IMR-90 (cell line): ENCODE data around the gene CLDN6. TPM values are rescaled to one million over a fixed set of nuclear protein-coding genes. Genes with fewer than 3 reads are reported as not detected.

ENCODE experiments used
- ATAC-seq: fragments of 200-7000 bp; cut with Tn5 transposase; 2 replicates; pipeline ENCODE4 v1.9.1; 2020; ENCODE audit warnings: low read depth, mild to moderate bottlenecking, moderate library complexity
- BruUV-seq: library from RNA; stranded (reverse); fragments of 400-500 nt; replicated peaks from 2 replicates; lab custom pipeline; 2021; lab: Mats Ljungman, UMichigan
- CTCF ChIA-PET: fragments of 300-600 bp; formaldehyde crosslinking; extraction: SDS; loops from one replicate; lab custom pipeline; 2021; ENCODE audit warnings: antibody characterized with exemption; lab: Yijun Ruan, JAX
- POLR2A ChIA-PET: fragments of 300-600 bp; sonication (Branson Sonifier 250); formaldehyde crosslinking; loops from one replicate; lab custom pipeline; 2022; ENCODE audit warnings: antibody characterized with exemption; ENCODE audit not compliant: unreplicated experiment; lab: Charles Lee
- DNase-seq: peaks from one replicate; pipeline ENCODE4 v3.0.0; 2013
- H2AFZ ChIP-seq: replicated peaks from 2 replicates; pipeline ENCODE3; 2013; ENCODE audit warnings: low read length, mild to moderate bottlenecking; ENCODE audit not compliant: poor library complexity
- H2AK5ac ChIP-seq: 2 replicates; pipeline ENCODE4 v1.6.1; 2013; ENCODE audit warnings: low read depth, low read length, inconsistent platforms
- H2AK9ac ChIP-seq: replicated peaks from 2 replicates; pipeline ENCODE3; 2013; ENCODE audit warnings: mild to moderate bottlenecking, low read depth, low read length, moderate library complexity; ENCODE audit not compliant: poor library complexity
- H2BK120ac ChIP-seq: 2 replicates; pipeline ENCODE4 v1.6.1; 2013; ENCODE audit warnings: low read depth, low read length, inconsistent platforms
- H2BK15ac ChIP-seq: 3 replicates; pipeline ENCODE4 v1.6.1; 2013; ENCODE audit warnings: low read depth, low read length, inconsistent platforms
- H2BK20ac ChIP-seq: 2 replicates; pipeline ENCODE4 v1.6.1; 2013; ENCODE audit warnings: low read depth, mild to moderate bottlenecking, inconsistent platforms, low read length, moderate library complexity
- H2BK5ac ChIP-seq: 2 replicates; pipeline ENCODE4 v1.6.1; 2013; ENCODE audit warnings: mild to moderate bottlenecking, low read depth, low read length, inconsistent platforms; ENCODE audit not compliant: poor library complexity, severe bottlenecking
- H3K14ac ChIP-seq: replicated peaks from 2 replicates; pipeline ENCODE4 v1.6.1; 2013; ENCODE audit warnings: low read depth, low read length, inconsistent platforms
- H3K18ac ChIP-seq: 2 replicates; pipeline ENCODE4 v1.6.1; 2013; ENCODE audit warnings: low read depth, low read length, control low read depth
- H3K23ac ChIP-seq: 2 replicates; pipeline ENCODE4 v1.6.1; 2013; ENCODE audit warnings: low read depth, low read length, inconsistent platforms
- H3K27ac ChIP-seq: 2 replicates; pipeline ENCODE4 v1.5.1; 2013; ENCODE audit warnings: mild to moderate bottlenecking, control low read depth, low read length; ENCODE audit not compliant: insufficient read depth
- H3K27me3 ChIP-seq: 2 replicates; pipeline ENCODE4 v1.6.1; 2013; ENCODE audit warnings: low read length; ENCODE audit not compliant: control insufficient read depth, insufficient read depth
- H3K36me3 ChIP-seq: 2 replicates; pipeline ENCODE4 v1.6.1; 2013; ENCODE audit warnings: low read length, mixed read lengths; ENCODE audit not compliant: control insufficient read depth, insufficient read depth
- H3K4ac ChIP-seq: 2 replicates; pipeline ENCODE4 v1.6.1; 2013; ENCODE audit warnings: low read depth, low read length, inconsistent platforms
- H3K4me1 ChIP-seq: 2 replicates; pipeline ENCODE4 v1.6.1; 2013; ENCODE audit warnings: low read length, mixed read lengths; ENCODE audit not compliant: control insufficient read depth, insufficient read depth
- H3K4me2 ChIP-seq: 2 replicates; pipeline ENCODE4 v1.6.1; 2013; ENCODE audit warnings: low read depth, mild to moderate bottlenecking, control low read depth, low read length, moderate library complexity
- H3K4me3 ChIP-seq: 2 replicates; pipeline ENCODE4 v1.5.1; 2013; ENCODE audit warnings: low read depth, mild to moderate bottlenecking, control low read depth, low read length, moderate library complexity; ENCODE audit not compliant: insufficient read depth
- H3K56ac ChIP-seq: 2 replicates; pipeline ENCODE4 v1.6.1; 2013; ENCODE audit warnings: low read length, inconsistent platforms; ENCODE audit not compliant: insufficient read depth; ENCODE audit errors: extremely low read depth
- H3K79me1 ChIP-seq, 2 experiments: 2 replicates each; pipeline ENCODE4 v1.6.1; 2013; ENCODE audit warnings: low read length in 2 of 2, inconsistent platforms in 1 of 2, low read depth in 1 of 2
- H3K9ac ChIP-seq: 2 replicates; pipeline ENCODE4 v1.6.1; 2013; ENCODE audit warnings: low read depth, low read length, control low read depth
- H3K9me1 ChIP-seq: 2 replicates; pipeline ENCODE4 v1.6.1; 2013; ENCODE audit warnings: low read length, inconsistent platforms; ENCODE audit not compliant: insufficient read depth
- H3K9me3 ChIP-seq: 2 replicates; pipeline ENCODE4 v1.6.1; 2013; ENCODE audit warnings: low read length; ENCODE audit not compliant: control insufficient read depth, insufficient read depth
- H4K20me1 ChIP-seq: 2 replicates; pipeline ENCODE4 v1.6.1; 2013; ENCODE audit warnings: low read length, inconsistent platforms; ENCODE audit not compliant: insufficient read depth
- H4K5ac ChIP-seq: 2 replicates; pipeline ENCODE4 v1.6.1; 2013; ENCODE audit warnings: mild to moderate bottlenecking, low read depth, low read length, control low read depth
- H4K8ac ChIP-seq, 2 experiments: 2 replicates each; pipeline ENCODE4 v1.6.1; 2013; ENCODE audit warnings: low read depth in 2 of 2, low read length in 2 of 2, control low read depth in 1 of 2, inconsistent platforms in 1 of 2
- H4K91ac ChIP-seq: 2 replicates; pipeline ENCODE4 v1.6.1; 2013; ENCODE audit warnings: low read depth, low read length, inconsistent platforms; ENCODE audit not compliant: insufficient read depth
- BHLHE40 ChIP-seq: fragments of 150-350 bp; IDR thresholded peaks from 2 replicates; pipeline ENCODE4 v1.6.1; 2016; ENCODE audit warnings: mild to moderate bottlenecking, low read depth, low read length
- CEBPB ChIP-seq: IDR thresholded peaks from 2 replicates; pipeline ENCODE4 v1.6.1; 2012; ENCODE audit warnings: low read depth, low read length, improper control_type of control experiment
- CHD1 ChIP-seq: IDR thresholded peaks from 2 replicates; pipeline ENCODE4 v1.6.1; 2012; ENCODE audit warnings: low read depth, low read length, improper control_type of control experiment
- CTCF ChIP-seq: conservative IDR thresholded peaks from 2 replicates; pipeline ENCODE4 v1.5.1; 2012; ENCODE audit warnings: mild to moderate bottlenecking, low read depth, low read length, improper control_type of control experiment
- ELK1 ChIP-seq: fragments of 150-350 bp; IDR thresholded peaks from 2 replicates; pipeline ENCODE4 v1.6.1; 2016; ENCODE audit warnings: low read depth, mild to moderate bottlenecking, low read length, moderate library complexity, borderline replicate concordance
- FOS ChIP-seq: fragments of 150-350 bp; IDR thresholded peaks from 2 replicates; pipeline ENCODE4 v1.6.1; 2016; ENCODE audit warnings: low read depth, low read length
- MAFK ChIP-seq: IDR thresholded peaks from 2 replicates; pipeline ENCODE4 v1.6.1; 2012; ENCODE audit warnings: low read depth, low read length, improper control_type of control experiment
- MAZ ChIP-seq: IDR thresholded peaks from 2 replicates; pipeline ENCODE4 v1.6.1; 2012; ENCODE audit warnings: low read depth, mild to moderate bottlenecking, low read length, improper control_type of control experiment, moderate library complexity, borderline replicate concordance
- NFE2L2 ChIP-seq: fragments of 150-350 bp; IDR thresholded peaks from 2 replicates; pipeline ENCODE4 v1.6.1; 2016; ENCODE audit warnings: low read depth, mild to moderate bottlenecking, low read length
- POLR2A ChIP-seq: IDR thresholded peaks from 2 replicates; pipeline ENCODE4 v1.6.1; 2012; ENCODE audit warnings: mild to moderate bottlenecking, low read depth, low read length
- RAD21 ChIP-seq: IDR thresholded peaks from 2 replicates; pipeline ENCODE4 v1.6.1; 2012; ENCODE audit warnings: low read length, improper control_type of control experiment
- RCOR1 ChIP-seq: IDR thresholded peaks from 2 replicates; pipeline ENCODE4 v1.6.1; 2012; ENCODE audit warnings: mild to moderate bottlenecking, low read length, improper control_type of control experiment; ENCODE audit not compliant: insufficient replicate concordance
- RFX5 ChIP-seq: IDR thresholded peaks from 2 replicates; pipeline ENCODE4 v1.8.0; 2012; ENCODE audit warnings: low read depth, mild to moderate bottlenecking, low read length, moderate library complexity
- SMC3 ChIP-seq: fragments of 150-350 bp; IDR thresholded peaks from 2 replicates; pipeline ENCODE4 v1.6.1; 2016; ENCODE audit warnings: low read depth, mild to moderate bottlenecking, antibody characterized with exemption, low read length, moderate library complexity
- USF2 ChIP-seq: fragments of 150-350 bp; IDR thresholded peaks from 2 replicates; pipeline ENCODE4 v1.6.1; 2017; ENCODE audit warnings: mild to moderate bottlenecking, antibody characterized with exemption, low read length, low read depth
- WGBS, 2 experiments: methylation state at CpG; one replicate each; pipeline versions ENCODE4 v1.1.5 to v1.1.7; 2013; ENCODE audit warnings: missing lambda C conversion rate in 2 of 2; ENCODE audit not compliant: insufficient read length in 1 of 2; ENCODE audit errors: extremely low coverage in 2 of 2; 5-methylcytosine and 5-hydroxymethylcytosine counted together
- dilution Hi-C: fragments of 300-500 bp; cut with HindIII; formaldehyde crosslinking; loops from one replicate; pipeline ENCODE4 v1.14.3; 2018; ENCODE audit warnings: low sequenced_read_pairs; ENCODE audit not compliant: unreplicated experiment
- in situ Hi-C: fragments of 300-500 bp; cut with MboI; formaldehyde crosslinking; loops from 3 replicates; pipeline ENCODE4 v1.14.3; 2019; ENCODE audit warnings: low sequenced_read_pairs, inconsistent platforms, mixed read lengths
- intact Hi-C: fragments of 100-400 bp; cut with micrococcal nuclease; formaldehyde crosslinking; loops from 2 replicates; pipeline ENCODE4 v1.10.0; 2022
- polyA plus RNA-seq, 3 experiments: library from polyadenylated mRNA; depleted of rRNA; stranded (reverse); fragments of >200 nt; gene quantifications; 2 replicates each; pipeline ENCODE4 v1.2.3, GENCODE V29; 2012; ENCODE audit warnings: low replicate concordance in 1 of 3
- total RNA-seq: library from RNA; depleted of rRNA; stranded (reverse); fragments of >200 nt; gene quantifications from 2 replicates; pipeline ENCODE4 v1.2.3, GENCODE V29; 2012

The CLDN6 gene
- total and polyA plus RNA-seq, 2 of the 4 experiments (the other 2 are of a cell fraction): 0.14 TPM; not detected in 1

GRCh38 chr16:2988590-2989099 is 29.3 kb downstream of the CLDN6 start:
- intact Hi-C loops: no loop called here
- TF ChIP-seq MAZ (no peak), NFE2L2 (no peak), MAFK (no peak), SMC3 (no peak), CHD1 (no peak), FOS (no peak), ELK1 (no peak), CEBPB (no peak), RAD21 (no peak), RFX5 (no peak), RCOR1 (no peak), POLR2A (no peak), CTCF (no peak), BHLHE40 (no peak), USF2 (no peak)
- Histone ChIP-seq H2AFZ (no peak overlapping the region), H3K4me3 (no peak overlapping the region), H4K91ac (no peak overlapping the region), H3K4me1 (peaks cover 2% of the 10 kb centered on the region; the same call in 1 of the 2 replicates), H2BK15ac (no peak overlapping the region), H3K56ac (no peak overlapping the region), H3K9me1 (no peaks in the 10 kb centered on the region), H2BK20ac (no peak overlapping the region), H3K36me3 (no peaks in the 10 kb centered on the region), H3K4me2 (no peak overlapping the region), H3K14ac (no peak overlapping the region), H3K79me1 (no peaks in the 10 kb centered on the region), H3K9me3 (no peaks in the 10 kb centered on the region), H2AK5ac (no peak overlapping the region), H3K4ac (no peak overlapping the region), H3K27ac (no peak overlapping the region), H4K20me1 (no peaks in the 10 kb centered on the region), H4K8ac (no peak overlapping the region), H3K23ac (no peak overlapping the region), H2BK120ac (no peak overlapping the region), H2BK5ac (no peak overlapping the region), H4K5ac (no peak overlapping the region), H3K18ac (no peak overlapping the region), H3K9ac (no peak overlapping the region), H2AK9ac (no peak overlapping the region), H3K27me3 (peaks cover 25% of the 10 kb centered on the region)
- ChIA-PET POLR2A (no interaction called here), CTCF (no interaction called here)
- dilution Hi-C loops: no loop called here
- no TSS peak for BruUV-seq
- 28% methylated on average over 3 of the region's 8 CpGs; no CpG with 5 or more reads in 1 of the 2 experiments for WGBS, 2 experiments
- DNase-seq (no peak), ATAC-seq (no peak)
- in situ Hi-C loops: no loop called here
